IPS DF 19.7 (cell line): ENCODE results near the gene LIMS1.
"Not testable (repeated sequence)": the region's sequence is repeated elsewhere in the genome, so short reads cannot be mapped to it uniquely, and the experiment has no call there.

Experiments
- DNase-seq: peaks from one replicate; pipeline ENCODE4 v3.0.0-alpha.2; 2013; ENCODE audit warnings: low read depth, low spot score

The LIMS1 gene

GRCh38 chr2:108552566-108552965, 18.3 kb downstream of the LIMS1 start:
- DNase-seq: no peak

DNA sequence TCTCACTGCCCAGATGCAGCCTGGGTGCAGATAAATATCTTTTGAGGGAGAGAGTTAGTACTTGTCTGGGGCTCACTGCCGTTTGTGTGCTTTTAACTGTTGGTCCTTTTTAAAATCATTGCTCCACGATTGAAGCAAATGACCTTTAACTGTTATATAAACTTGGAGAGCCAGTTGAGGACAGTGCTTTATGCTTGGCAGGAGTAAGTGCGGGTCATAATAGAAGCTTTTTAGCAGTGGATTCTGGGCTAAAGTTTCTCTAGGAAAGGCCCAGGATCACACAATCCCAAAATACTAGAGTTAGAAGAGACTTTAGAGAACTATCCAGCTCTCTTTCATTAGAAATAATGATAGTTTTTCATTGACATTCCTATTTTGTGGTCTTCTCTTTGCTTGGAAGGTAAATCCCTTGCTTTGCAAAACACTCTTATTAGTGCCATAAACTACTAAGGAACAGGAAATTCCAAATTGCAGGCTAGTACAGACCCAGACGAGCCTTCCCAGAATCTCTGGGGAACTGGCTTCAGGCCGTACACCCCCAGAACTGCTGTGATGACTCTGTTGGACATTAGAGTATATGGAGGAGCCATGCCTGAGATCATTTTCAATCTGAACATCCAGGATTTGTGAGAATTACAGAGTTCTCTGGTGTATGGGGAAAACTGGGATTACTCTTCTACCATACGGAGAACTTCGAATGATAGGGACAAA, 19.1 kb downstream of the LIMS1 start:
- no peak for DNase-seq

DNA sequence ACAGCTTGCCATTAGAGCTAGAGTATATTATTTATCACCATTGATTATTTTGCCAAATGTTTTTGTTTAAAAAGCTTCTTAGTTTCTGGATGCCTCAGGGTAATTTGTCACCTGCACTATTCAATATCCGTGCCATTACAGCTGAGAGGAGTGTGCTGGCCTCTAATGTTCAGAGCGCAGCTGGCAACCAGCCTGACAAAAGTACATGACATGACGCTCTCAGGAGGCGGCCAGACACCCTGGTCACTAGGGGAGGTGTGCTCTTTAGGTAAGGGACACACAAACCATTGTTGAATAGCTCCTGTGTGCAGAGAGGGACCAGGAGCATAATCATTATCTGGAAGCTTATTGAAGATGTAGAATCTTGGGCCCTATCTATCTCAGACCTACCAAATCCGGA, 20.3 kb downstream of the LIMS1 start:
- DNase-seq: no peak

DNA sequence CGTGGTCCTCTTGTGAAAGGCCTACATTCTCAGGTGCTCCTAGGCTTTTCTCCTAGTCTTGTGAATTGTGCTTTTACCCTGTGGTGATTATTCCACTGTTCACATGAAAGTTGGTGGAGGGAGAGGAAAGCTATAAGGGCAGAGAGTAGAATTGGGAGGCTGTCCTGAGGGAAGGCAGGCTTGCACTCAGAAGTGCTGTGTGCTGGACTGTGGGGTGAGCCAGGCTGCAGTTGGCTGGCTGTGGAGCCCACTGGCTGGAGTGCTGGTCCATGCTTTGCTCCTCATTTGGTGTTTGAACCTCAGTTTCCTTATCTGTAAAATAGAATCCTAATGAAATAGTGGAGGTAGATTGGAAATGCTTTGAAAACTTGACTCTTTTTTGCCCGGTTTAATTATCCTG, 21.3 kb downstream of the LIMS1 start:
- DNase-seq: no peak

DNA sequence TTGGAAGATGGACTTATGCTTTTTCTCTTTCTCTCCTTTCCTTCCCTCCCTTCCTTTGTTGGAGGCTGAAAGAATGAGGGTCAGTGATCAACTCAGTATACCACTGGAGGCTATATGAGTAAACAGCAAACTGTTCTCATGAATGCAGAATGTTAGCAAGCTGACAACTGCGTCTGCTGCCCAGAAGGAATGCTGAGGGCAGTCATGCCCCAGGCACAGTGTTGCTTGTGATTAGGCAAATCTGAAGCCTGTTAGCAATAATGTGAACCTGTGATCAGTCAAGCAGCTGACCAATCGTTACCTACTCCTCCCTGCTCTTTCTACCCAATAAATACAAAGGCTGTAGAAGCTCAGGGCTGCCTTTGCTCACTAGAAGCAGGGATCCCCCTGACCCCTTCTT, 22.3 kb downstream of the LIMS1 start:
- DNase-seq: not testable (repeated sequence)

DNA sequence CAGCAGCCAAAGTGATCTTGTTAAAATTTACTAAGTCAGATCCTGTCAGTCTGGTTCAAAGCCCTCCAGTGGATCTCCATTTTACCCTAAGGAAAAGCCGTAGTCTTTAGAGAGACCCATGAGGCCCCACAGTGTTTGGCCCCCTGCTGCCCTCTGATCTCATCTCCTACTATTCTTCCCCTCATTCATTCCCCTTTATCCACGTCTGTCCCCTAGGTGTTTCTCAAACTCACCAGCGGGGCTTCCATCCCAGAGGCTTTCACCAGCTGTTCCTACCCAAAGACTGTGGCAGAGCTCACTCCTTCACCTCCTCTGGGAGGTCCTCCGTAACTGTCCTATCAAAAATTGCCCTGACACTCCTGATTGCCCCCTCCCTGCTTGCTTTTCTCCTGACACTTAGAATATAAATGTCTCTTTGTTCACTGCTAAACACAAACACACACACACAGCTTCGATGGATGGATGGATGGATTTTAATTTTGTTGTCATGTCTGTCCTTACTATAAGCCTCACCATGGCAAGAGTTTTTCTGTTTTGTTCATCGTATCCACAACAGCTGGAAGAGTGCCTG, 26.1 kb downstream of the LIMS1 start:
- no peak for DNase-seq

DNA sequence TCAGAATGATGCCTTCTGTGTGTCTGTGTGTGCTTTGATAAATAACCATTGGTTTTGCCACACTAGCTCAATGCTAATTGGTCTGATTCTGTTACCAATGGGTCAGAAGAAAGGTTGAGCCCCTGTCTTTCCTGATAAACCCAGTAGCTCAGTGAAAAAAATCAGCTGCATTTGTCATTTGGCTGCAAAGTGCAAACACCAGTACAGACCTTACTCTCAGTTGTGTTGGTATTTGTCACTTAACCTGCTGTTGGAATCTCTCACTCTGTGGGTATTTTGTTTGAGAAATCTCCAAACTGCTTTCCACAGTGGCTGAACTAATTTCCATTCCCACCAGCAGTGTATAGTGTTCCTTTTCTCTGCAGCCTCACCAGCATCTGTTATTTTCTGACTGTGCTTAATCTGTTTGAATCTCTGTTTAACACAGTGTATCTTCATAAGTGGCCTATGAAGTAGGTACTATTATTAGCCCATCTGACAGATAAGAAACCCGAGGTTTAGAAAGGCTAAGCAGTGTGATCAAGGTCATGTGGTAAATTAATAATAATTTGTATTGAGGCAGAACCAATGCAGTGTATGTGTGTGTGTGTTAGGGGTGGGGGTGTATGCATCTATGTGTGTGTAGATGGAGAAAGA, 26.7 kb downstream of the LIMS1 start:
- no peak for DNase-seq

DNA sequence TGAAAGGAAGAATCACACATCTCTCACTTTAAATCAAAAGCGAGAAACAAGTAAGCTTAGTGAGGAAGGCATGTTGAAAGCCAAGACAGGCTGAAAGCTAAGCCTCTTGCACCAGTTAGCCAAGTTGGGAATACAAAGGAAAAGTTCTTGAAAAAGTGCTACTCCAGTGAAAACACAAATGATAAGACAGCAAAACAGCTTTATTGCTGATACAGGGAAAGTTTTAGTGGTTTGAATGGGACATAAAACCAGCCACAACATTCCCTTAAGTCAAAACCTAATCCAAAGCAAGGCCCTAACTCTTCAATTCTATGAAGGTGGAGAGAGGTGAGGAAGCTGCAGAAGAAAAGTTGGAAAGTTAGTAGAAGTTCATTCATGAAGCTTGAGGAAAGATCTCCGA, 28.0 kb downstream of the LIMS1 start:
- no peak for DNase-seq

DNA sequence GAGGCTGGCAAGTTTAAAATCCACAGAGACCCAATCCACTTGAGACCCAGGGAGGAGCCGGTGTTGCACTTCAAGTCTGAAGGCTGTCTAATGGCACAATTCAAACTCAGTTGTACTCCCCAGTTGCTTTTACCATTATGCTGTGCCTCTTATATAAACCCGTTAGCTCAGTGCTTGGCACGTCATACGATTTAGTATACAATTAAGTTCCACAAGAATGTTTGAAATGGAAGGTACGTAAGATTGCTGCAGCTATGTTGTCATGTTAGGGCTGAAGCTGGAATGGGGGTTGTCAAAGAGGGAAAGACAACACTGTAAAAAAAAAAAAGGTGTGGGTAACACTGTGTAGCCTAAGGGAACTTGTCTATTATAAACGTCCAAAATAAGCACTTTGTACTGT, 30.2 kb downstream of the LIMS1 start:
- DNase-seq: no peak

- no peak for DNase-seq
Observed at GRCh38 chr2:108565778-108566375, 31.6 kb downstream of the LIMS1 start.

DNA sequence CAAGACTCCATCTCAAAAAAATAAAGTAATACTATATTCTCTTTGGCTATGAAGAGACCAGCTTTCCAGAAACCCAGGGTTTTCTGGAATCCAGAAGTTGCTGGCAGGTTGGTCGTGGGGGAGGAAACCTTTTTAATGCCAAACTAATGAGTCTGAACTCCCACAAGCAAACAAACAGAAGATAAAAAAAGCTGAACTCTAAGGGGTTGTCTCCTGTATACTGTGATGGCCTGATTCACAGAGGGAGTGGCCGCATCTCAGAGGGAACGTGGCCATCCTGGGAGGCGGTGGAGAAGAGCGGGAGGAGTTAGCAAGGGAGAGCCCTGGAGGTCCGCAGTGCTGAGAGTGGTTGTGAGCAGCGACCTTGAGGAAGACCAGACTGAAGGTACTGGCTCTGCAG, 36.1 kb downstream of the LIMS1 start:
- no peak for DNase-seq

- DNase-seq: no peak
Observed at GRCh38 chr2:108571286-108571685, 37.0 kb downstream of the LIMS1 start.

DNA sequence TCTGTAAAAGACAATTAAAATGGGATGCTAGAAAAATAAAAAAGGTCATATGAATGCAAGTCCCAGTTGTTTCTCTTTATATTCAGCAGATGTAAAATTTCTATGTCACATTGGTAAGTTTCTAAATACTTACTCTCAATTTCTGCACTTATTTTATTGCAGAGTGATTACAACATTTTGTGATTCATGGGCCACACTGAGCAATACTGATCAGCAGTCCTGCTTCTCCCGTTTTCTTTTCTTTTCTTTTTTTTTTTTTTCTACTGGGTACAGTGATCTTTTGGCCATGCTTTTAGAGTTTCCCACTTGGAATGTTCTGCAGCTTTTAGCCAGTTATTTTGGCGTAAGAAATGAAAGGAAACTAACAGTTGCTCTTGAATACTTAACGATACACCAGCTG, 38.8 kb downstream of the LIMS1 start:
- DNase-seq: no peak

DNA sequence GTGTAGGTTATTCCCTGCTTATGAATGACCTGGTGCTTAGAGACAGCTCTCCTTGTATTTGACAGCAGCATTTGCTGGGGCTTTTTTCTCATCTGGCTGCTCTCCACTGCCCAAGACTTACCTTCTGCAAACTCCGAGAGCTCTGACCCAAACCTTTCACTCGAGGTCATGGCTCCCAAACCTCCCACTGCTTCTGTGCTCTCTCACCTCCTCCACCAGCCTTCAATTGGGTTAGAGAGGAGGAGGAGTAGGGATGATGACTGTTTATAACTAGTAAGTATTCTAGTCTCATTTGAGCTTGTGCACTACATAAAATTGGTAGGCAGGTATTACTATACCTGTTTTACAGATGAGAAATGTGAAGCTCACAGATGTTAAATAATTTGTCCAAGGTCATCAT, 40.1 kb downstream of the LIMS1 start:
- DNase-seq: no peak

- DNase-seq: no peak
Observed at GRCh38 chr2:108575132-108575966, 41.1 kb downstream of the LIMS1 start.

DNA sequence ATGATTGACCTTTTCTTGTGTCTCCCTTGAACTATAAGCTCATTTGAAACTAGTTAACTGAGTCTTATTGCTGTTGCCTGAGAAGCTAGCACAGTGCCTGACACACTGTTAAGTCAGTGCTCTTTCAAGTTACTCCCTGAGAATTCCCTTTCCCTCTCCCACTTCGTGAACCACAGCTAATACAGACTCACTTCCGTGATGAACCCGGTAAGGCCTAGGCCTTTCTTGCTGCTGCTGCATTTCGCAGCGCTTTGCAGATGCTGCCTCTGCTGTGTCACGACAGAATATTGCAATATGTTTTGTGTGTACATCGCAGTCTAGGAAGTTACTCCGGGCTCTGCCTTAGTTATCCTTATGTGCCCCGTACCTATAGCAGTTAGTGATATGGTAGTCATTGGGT, 42.8 kb downstream of the LIMS1 start:
- DNase-seq: no peak

DNA sequence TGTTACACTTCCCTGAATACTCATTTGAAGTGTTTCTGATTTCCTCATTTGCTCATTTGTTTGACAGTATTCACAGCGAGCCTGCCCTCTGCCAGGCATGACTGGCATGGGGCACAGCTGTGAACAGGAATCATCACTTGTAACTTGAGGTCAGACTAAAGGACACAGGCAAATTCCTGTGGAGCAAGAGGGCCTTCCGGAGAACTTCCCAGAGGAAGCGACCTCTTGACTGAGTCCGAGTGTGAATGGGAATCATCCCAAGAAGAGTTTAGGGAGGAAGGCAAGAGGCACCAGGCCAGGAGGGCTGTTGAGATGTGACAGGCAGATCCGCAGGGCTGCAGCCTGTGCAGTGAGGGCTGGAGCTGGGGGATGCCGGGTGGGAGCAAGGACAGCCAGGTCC, 45.4 kb downstream of the LIMS1 start:
- DNase-seq: no peak

GRCh38 chr2:108580050-108580449, 45.8 kb downstream of the LIMS1 start:
- DNase-seq: no peak

DNA sequence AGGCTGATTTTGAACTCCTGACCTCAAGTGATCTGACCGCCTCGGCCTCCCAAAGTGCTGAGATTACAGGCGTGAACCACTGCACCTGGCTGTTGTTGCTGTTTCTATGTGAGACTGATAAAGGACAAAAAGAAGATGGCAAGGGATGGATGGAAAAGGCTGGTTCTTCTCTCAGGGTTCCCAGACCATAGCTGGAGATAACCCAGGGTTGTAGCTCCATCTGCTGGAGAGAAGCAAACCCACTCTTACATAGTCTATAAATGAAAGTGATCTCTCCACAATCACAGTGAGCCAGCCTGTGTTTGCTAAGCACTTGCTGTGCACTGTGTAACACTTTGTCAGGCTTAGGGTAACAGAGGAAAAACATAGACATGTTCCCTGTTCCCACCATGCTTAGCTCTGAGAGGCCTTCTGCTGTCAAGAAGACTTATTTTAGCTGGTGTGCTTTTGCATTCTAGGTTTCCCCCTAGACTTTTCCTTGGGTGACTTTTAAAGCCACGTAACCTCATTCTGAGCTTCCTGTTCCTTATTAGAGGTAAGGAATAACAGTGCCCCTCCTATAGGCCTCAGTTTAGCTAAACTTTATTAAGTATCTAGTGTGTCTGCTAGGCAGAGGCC, 49.7 kb downstream of the LIMS1 start:
- no peak for DNase-seq

DNA sequence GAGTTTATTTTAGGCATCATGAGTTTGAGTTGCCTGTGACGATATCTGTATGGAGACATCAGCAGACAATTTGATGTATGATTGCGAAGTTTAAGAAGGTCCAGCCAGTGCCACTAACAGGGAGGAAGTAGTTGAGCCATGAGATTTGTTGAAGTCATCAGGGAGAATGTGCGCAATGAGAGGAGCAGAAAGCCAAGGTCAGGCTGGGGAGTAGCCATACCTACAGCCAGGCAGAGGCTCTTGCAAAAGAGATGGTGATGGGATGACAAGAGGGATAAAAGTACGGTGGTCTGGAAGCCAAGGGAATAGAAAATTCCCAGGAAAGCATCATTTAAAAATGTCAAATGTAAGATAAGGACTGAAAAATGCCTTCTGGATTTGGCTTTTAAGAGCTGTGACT, 51.2 kb downstream of the LIMS1 start:
- DNase-seq: no peak

DNA sequence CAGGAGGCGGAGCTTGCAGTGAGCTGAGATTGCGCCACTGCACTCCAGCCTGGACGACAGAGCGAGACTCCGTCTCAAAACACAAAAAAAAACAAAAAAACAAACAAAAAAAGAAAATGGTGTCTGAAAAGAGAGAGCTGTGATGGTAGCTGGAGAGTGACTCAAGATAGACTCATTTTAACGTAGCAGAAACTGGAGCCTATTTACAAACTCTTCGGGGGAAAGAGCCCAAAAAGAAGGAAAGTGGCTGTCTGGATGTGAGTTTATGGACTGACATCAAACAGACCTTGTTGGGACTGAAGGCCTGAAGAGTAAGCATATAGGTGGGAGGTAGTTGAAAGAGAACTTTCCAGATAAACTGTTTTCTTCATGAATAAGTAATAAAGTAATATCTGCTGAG, 51.8 kb downstream of the LIMS1 start:
- DNase-seq: no peak

DNA sequence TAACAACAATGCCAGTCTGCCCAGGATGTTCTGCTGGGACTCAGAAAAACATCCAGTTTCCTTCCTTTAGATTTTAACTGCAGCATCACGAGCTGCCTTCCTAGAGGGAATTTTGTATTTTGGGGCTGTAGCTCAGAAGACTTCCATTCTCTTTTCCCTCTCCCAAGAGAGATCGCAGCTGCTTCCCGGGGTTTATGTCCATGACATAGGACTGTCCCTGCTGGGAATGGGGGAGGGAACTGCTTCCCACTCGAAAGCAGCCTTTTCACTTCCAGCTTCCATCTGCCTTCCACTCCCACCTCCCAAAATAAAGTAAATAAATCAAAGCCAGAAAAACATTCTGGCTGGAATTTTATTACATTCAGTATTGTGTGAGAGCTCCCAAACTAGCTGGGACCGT, 52.4 kb downstream of the LIMS1 start:
- DNase-seq: no peak
